Nephron (organoid): Measurements from ENCODE around the gene DLG5.

Experiments
- H3K27ac Mint-ChIP-seq, 3 experiments: 2 replicates each; pipeline ENCODE4 v1.8.0; 2020; ENCODE audit warnings: mixed read lengths in 3 of 3, mild to moderate bottlenecking in 2 of 3, moderate library complexity in 1 of 3
- H3K27me3 Mint-ChIP-seq: 2 replicates; pipeline ENCODE4 v1.8.0; 2021; ENCODE audit warnings: low read depth, mild to moderate bottlenecking, moderate library complexity, mixed read lengths
- H3K36me3 Mint-ChIP-seq: 2 replicates; pipeline ENCODE4 v1.8.0; 2020; ENCODE audit warnings: low read depth, mixed read lengths
- H3K4me1 Mint-ChIP-seq: 2 replicates; pipeline ENCODE4 v1.8.0; 2020; ENCODE audit warnings: mixed read lengths
- H3K4me3 Mint-ChIP-seq, 3 experiments: 2 replicates each; pipeline ENCODE4 v1.8.0; 2020; ENCODE audit warnings: mild to moderate bottlenecking in 3 of 3, mixed read lengths in 3 of 3, moderate library complexity in 2 of 3
- H3K9me3 Mint-ChIP-seq: 2 replicates; pipeline ENCODE4 v1.8.0; 2020; ENCODE audit warnings: mixed read lengths
- TF ChIP-seq, protein P1 (sequence below), 3 experiments: fragments of 200-600 bp; sonication (generic); IDR thresholded peaks; one replicate each; pipeline ENCODE4 v1.5.0; 2021; ENCODE audit warnings: antibody characterized with exemption in 3 of 3; ENCODE audit not compliant: unreplicated experiment in 3 of 3

Gene DLG5

GRCh38 chr10:77855404-77856155 lies 71.0 kb downstream of the DLG5 start:
- H3K9me3 Mint-ChIP-seq = no peaks in the 10 kb centered on the region
- H3K36me3 Mint-ChIP-seq = peaks cover 52% of the 10 kb centered on the region
- no peak overlapping the region for H3K27ac Mint-ChIP-seq
- no peaks in the 10 kb centered on the region for H3K27me3 Mint-ChIP-seq
- H3K4me3 Mint-ChIP-seq = no peak overlapping the region
- TF ChIP-seq, protein P1, sequence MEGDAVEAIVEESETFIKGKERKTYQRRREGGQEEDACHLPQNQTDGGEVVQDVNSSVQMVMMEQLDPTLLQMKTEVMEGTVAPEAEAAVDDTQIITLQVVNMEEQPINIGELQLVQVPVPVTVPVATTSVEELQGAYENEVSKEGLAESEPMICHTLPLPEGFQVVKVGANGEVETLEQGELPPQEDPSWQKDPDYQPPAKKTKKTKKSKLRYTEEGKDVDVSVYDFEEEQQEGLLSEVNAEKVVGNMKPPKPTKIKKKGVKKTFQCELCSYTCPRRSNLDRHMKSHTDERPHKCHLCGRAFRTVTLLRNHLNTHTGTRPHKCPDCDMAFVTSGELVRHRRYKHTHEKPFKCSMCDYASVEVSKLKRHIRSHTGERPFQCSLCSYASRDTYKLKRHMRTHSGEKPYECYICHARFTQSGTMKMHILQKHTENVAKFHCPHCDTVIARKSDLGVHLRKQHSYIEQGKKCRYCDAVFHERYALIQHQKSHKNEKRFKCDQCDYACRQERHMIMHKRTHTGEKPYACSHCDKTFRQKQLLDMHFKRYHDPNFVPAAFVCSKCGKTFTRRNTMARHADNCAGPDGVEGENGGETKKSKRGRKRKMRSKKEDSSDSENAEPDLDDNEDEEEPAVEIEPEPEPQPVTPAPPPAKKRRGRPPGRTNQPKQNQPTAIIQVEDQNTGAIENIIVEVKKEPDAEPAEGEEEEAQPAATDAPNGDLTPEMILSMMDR (IDR thresholded peaks at IDR 0.05; ENCODE audit: unreplicated experiment in 3 of 3) = no peak
- H3K4me1 Mint-ChIP-seq = no peaks in the 10 kb centered on the region

DNA sequence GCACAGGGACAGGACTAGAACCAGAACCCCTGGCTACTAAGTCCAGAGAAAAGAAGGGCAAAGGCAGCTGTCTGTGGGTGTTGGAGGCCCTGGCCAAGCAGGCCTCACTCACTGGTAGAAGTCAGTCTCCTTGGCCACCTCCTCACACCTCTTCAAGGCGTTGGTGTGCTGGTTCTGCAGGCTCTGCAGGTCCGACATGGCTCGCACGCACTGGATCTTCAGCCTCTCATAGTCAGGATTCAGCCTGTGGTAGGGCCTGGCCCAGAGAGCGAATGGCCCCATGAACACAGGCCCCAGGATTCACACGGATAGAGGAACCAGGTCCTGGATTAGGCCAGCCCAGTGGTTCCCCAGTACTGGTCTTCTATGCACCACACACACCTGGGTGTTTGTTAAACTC lies 72.4 kb downstream of the DLG5 start:
- TF ChIP-seq, protein P1 (IDR thresholded peaks at IDR 0.05; ENCODE audit: unreplicated experiment in 3 of 3) = no peak
- H3K36me3 Mint-ChIP-seq = peaks cover 53% of the 10 kb centered on the region
- no peaks in the 10 kb centered on the region for H3K9me3 Mint-ChIP-seq
- no peak overlapping the region for H3K27ac Mint-ChIP-seq
- H3K4me1 Mint-ChIP-seq = peaks cover 6% of the 10 kb centered on the region
- no peak overlapping the region for H3K4me3 Mint-ChIP-seq
- no peaks in the 10 kb centered on the region for H3K27me3 Mint-ChIP-seq

DNA sequence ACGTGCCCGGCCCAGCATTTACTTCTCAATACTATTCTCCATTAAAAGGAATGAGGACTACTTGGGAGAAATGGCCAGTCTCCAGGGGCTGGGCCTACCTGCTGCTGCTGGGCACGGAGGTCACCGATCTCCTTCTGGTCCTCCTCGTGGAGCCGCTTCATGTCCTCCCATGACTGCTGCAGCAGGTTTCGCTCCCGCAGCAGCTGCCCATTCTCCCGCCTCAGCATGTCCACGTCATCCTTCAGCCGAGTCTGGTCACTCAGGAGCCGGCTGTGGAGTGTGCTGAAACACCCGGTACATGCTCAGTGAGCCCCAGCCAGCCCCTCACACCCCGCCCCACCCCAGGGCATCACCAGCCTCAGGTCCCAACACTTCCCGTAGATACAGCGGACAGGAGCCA lies 73.3 kb downstream of the DLG5 start:
- Mint-ChIP-seq H3K27me3 (no peaks in the 10 kb centered on the region), H3K4me1 (peaks cover 6% of the 10 kb centered on the region), H3K36me3 (peaks cover 56% of the 10 kb centered on the region), H3K27ac (no peak overlapping the region), H3K9me3 (no peaks in the 10 kb centered on the region), H3K4me3 (no peak overlapping the region)
- TF ChIP-seq, protein P1 (IDR thresholded peaks at IDR 0.05; ENCODE audit: unreplicated experiment in 3 of 3) = no peak

GRCh38 chr10:77850620-77851231 lies 75.8 kb downstream of the DLG5 start:
- Mint-ChIP-seq H3K4me1 (peaks cover 15% of the 10 kb centered on the region), H3K27me3 (no peaks in the 10 kb centered on the region), H3K27ac (no peak overlapping the region), H3K4me3 (no peak overlapping the region), H3K36me3 (peaks cover 52% of the 10 kb centered on the region), H3K9me3 (no peaks in the 10 kb centered on the region)
- TF ChIP-seq, protein P1 (IDR thresholded peaks at IDR 0.05; ENCODE audit: unreplicated experiment in 3 of 3) = no peak

DNA sequence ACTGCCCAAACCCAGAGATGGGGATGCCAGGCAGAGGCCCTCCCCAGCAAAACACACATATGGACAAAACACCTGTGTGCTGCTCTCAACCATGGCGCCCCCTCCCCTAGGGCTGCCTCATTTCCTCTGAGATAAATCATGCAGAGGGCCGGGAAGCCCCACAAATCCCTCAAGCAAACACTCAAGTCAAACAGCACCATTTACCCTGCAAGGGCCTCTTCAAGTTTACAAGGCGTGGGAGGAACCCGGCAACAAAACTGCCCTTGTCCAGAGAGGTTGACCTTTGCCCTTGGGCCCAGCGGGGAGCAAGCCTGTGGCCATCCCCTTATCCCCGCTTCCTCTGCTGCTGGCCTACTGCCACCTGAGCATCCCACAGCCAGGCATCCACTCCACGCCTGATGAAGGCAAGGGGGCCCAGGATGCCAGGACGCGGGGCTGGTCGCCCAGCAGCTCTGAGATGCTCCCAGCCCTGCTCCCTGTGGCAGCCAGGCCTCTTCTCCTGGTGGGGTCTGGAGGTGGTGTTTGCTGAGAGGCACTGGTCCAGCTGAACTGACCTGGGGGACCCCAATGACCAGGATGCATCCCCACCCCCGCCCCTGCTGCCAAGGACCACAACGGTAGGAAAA lies 77.4 kb downstream of the DLG5 start:
- Mint-ChIP-seq H3K4me3 (no peak overlapping the region), H3K9me3 (no peaks in the 10 kb centered on the region), H3K27ac (peak overlapping the region in 1 of 3 experiments; percentile 56), H3K36me3 (peaks cover 50% of the 10 kb centered on the region), H3K27me3 (no peaks in the 10 kb centered on the region), H3K4me1 (peaks cover 15% of the 10 kb centered on the region)
- TF ChIP-seq, protein P1 (IDR thresholded peaks at IDR 0.05; ENCODE audit: unreplicated experiment in 3 of 3) = no peak
